Spleen (tissue), 7 donors: Measurements from ENCODE around the gene ID4.

Experiments
- CTCF ChIP-seq, 11 experiments: fragments of 200-600 bp in 7 of 11; fragments of 450-650 bp in 4 of 11; sonication (generic) in 4 of 11; IDR thresholded peaks in 8 of 11; conservative IDR thresholded peaks in 3 of 11; 1 replicate in 7 of 11; 2 replicates in 4 of 11; pipeline versions ENCODE4 v1.4.0 to v1.8.0; 2016 to 2021; ENCODE audit warnings: antibody characterized with exemption in 11 of 11, inconsistent platforms in 4 of 11, mild to moderate bottlenecking in 1 of 11
- POLR2A ChIP-seq, 3 donors: fragments of 450-650 bp; IDR thresholded peaks; one replicate each; pipeline ENCODE4 v1.5.1; 2017; ENCODE audit warnings: antibody characterized with exemption in 3 of 3, mild to moderate bottlenecking in 1 of 3
- POLR2AphosphoS5 ChIP-seq, 3 donors: sonication (generic); formaldehyde crosslinking; IDR thresholded peaks; one replicate each; pipeline ENCODE4 v1.5.1; 2017; ENCODE audit warnings: antibody characterized with exemption in 3 of 3
- donor health status: DM: no; HTN: no; CAD: no; lungs with moderate emphysema.
- donor health status: DM: no; HTN: no; CAD: no.
- donor health status: DM: no; HTN: no; CAD: no.

- TF ChIP-seq POLR2A (IDR thresholded peaks at IDR 0.05) (no peak), POLR2AphosphoS5 (IDR thresholded peaks at IDR 0.05) (no peak), CTCF (IDR thresholded peaks at IDR 0.05 in 8 of 11, conservative IDR thresholded peaks at IDR 0.05 in 3 of 11) (no peak)
These were observed 48.5 kb upstream of the ID4 start for GRCh38 chr6:19788686-19789085.
